HG02970 (cell line): ENCODE measurements around the gene APMAP.
"Not testable (repeated sequence)": the region's sequence is repeated elsewhere in the genome, so short reads cannot be mapped to it uniquely, and the experiment has no call there.

Experiments used
- ATAC-seq: cut with Tn5 transposase; IDR thresholded peaks from one replicate; pipeline ENCODE4 v1.9.1; 2021; ENCODE audit warnings: mild to moderate bottlenecking, moderate library complexity, moderate number of reproducible peaks; ENCODE audit not compliant: unreplicated experiment, low FRiP score

Gene APMAP

GRCh38 chr20:24956001-24956841 is 36.3 kb downstream of the APMAP start:
- no peak for ATAC-seq

DNA sequence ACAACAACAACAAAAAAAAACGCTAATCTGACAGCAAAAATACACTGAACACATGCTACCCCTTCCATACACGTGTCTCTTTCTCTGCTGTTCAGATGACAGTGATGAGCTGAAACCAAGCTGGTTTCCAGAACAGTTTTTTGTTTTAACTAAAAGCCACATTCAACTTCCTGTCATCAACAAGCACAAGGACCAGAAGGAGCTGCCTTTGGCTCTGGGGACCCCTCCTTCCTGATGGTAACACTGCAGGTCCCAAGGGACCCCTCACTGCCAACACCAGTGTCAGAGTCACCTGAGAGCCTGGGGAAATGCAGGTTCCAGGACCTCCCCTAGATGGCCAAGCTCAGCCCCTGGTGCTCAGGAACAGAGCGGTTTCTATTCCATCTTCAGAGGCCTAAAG is 37.5 kb downstream of the APMAP start:
- peak; percentile 60 for ATAC-seq

GRCh38 chr20:24954566-24954965 is 38.0 kb downstream of the APMAP start:
- ATAC-seq = no peak

- ATAC-seq = no peak
Measured at GRCh38 chr20:24954151-24954550, 38.4 kb downstream of the APMAP start.

GRCh38 chr20:24953621-24954133 is 38.9 kb downstream of the APMAP start:
- ATAC-seq = no peak

GRCh38 chr20:24953209-24953575 is 39.4 kb downstream of the APMAP start:
- ATAC-seq = no peak

GRCh38 chr20:24952376-24953208 is 40.0 kb downstream of the APMAP start:
- ATAC-seq = no peak

DNA sequence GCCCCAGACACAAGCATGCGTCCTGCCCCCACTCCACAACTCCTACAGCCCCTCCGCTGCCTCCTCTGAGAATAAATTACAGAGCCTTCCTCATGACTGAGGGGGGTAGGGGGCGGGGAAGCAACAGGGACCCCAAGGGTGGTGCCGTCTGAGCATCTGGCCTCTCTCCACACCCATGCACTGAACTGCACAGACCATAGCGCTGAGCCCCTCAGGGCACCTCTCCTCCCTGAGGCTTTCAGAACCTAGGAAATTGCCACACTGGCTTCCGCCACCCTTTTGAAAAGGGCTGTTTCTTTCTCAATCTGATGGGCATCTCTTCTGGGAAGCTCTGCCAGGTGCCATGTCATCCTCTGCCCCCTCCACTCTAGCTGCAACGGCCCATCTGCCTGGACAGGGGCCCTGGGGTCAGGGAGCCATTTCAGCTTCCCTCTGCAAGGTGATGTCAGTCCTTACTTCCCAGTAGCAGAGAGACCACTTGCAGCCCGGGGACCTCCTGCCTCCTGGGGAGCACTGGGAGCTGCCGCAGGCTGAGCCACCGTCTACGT is 40.9 kb downstream of the APMAP start:
- no peak for ATAC-seq

DNA sequence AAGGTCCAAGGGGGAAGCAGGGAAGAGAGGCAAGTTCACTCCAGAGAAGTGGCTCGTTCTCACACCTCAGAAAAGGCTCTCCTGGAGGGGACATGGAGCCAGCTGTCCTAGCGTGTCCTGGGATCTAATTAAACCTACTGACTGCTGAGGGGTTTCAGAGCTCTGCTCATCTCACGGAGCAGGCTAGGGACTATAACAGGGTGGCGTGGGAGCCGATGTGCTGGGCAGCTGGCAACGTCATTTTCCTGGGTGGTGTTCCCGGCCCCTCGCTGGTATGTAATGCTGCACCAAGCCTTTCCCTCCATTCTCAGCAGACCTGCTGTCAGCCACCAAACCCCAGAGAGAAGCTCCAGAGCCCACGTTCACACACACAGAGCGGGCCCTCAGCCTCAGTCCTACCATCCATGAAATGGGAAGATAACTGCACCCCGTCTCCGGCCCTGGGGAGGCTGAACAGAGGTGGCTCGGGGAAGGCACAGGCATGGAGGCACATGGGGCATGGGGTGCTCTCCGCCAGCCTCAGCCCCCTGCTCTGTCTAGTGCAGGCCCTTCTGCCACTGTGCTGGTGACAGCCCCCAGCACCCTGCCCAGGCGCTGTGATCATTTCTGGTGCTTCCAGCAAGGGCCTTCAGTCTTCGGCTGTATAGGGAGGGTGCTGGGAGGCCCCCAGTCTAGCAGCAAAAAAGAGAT is 41.6 kb downstream of the APMAP start:
- no peak for ATAC-seq

DNA sequence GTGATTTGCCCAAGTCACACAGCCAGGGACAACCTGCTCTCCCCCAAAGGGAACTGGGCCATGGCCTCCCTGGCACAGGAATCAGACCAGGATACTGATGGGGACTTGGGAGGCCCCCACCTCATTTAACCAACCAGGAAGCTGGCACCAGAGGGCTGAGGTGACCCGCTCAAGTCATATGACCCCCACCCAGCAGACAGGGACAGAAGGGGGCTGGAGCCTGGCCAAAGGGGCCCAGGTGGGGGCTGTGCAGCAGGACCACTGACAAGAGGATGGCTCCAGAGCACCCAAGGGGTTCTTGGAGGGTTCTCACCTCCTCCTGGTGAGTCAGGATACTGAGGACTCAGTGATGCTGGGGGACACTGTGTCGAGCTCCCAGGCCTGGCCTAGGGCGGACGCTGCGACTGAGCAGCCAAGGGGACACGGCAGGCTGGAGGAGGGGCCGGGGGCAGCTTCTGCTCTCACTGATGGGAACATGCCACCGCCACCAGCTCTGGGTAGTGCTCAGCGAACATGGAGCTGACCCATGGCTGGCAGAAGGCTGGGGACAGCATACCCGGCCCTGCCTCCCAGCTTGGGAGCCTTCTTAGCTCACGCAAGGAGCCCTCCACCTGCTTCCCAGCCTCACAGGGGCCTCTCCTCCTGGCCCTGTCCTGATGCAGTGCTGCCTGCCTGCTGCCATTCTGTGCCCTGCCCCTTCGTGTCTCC is 42.3 kb downstream of the APMAP start:
- ATAC-seq = no peak

DNA sequence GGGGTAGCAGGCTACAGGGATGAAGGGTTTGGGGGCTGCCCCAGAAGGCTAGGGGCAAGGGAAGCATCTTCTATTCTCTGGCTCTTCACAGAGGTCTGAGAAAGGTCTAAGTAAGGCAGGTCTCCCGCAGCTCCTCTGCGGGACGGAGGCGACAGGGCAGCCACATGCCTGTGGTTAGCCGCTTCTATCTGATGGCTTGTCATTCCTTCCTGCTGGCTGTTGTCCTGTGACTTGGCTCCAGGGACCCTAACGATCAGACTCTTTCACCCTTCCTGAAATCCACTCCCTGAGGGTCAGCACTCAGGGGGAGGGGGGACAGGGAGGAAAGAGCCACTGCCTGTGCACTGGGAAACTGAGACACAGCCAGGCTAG is 42.8 kb downstream of the APMAP start:
- no peak for ATAC-seq

GRCh38 chr20:24948939-24949679 is 43.4 kb downstream of the APMAP start, which contains the start of gene CST7:
Gene CST7, plus strand, starts transcription at chr20:24949269. Its CDS starts 237 bp downstream, at chr20:24949506.
- no peak for ATAC-seq

DNA sequence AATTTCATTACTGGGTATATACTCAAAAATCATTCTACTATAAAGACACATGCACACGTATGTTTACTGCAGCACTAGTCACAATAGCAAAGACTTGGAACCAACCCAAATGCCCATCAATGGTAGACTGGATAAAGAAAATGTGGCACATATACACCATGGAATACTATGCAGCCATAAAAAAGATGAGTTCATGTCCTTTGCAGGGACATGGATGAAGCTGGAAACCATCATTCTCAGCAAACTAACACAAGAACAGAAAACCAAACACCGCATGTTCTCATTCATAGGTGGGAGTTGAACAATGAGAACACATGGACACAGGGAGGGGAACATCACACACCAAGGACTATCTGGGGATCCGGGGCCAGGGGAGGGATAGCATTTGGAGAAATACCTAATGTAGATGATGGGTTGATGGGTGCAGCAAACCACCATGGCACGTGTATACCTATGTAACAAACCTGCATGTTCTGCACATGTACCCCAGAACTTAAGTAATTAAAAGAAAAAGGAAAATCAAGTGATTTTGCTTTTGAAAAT is 44.1 kb downstream of the APMAP start:
- ATAC-seq = not testable (repeated sequence)

DNA sequence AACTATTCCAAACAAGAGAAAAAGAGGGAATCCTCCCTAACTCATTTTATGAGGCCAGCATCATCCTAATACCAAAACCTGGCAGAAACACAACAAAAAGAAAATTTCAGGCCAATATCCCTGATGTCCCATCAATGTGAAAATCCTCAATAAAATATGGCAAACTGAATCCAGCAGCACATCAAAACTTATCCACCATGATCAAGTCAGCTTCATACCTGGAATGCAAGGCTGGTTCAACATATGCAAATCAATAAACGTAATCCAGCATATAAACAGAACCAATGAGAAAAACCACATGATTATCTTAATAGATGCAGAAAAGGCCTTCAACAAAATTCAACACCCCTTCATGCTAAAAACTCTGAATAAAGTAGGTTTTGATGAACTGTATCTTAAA is 46.2 kb downstream of the APMAP start:
- ATAC-seq = not testable (repeated sequence)

DNA sequence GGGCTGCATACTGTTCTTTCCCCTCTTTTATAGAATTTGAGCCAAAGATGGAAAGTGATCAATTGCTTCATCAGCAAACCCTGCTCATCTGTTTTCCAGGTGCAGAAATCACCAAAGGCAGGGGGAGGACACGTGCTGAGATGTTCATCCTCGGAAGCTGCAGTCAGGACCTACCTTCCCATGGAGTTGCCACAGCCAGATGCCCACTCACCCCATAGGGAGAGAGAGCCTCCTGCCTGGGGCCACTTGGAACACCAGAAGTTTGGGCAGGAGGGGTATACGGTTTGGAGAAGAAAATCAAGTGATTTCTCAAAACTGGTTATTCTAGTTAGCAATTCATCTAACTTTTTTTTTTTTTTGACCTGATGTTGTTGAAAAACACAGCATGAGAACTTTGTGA is 48.8 kb downstream of the APMAP start:
- no peak for ATAC-seq

- no peak for ATAC-seq
Measured at GRCh38 chr20:24943196-24943595, 49.4 kb downstream of the APMAP start.

GRCh38 chr20:24942679-24943078 is 49.9 kb downstream of the APMAP start:
- ATAC-seq = no peak

DNA sequence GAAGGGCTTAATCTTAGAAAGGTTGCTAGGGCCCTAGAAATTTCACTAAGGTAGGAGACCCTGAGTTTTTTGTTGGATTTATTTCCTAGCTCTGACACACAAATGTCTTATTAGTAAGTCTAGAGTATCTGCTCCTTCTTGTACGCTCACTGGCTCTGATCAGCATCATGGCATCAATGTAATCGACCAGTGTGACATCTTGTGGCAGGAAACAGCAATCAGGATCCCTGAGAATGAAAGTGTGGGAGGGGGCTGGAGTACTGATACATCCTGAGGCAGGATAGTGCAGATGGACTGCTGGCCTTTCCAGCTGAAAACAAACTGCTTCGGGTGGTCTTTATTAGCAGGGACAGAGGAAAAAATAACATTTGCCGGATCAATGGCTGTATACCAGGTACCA is 53.5 kb downstream of the APMAP start:
- no peak for ATAC-seq

GRCh38 chr20:24938498-24938897 is 54.1 kb downstream of the APMAP start:
- ATAC-seq = no peak
